ENCODE results near the gene ERAP2. TPM values are rescaled to one million over a fixed set of nuclear protein-coding genes. Genes with fewer than 3 reads are reported as not detected.

ERAP2 gene
- total RNA-seq, 1 donor, result 77.3 TPM

GRCh38 chr5:96942911-96943310 is 66.6 kb downstream of the ERAP2 start:
- Histone ChIP-seq H3K27me3 (ENCODE audit: insufficient read depth, low read length) (no peaks in the 10 kb centered on the region), H3K4me3 (ENCODE audit: low read length) (no peak overlapping the region), H3K4me1 (ENCODE audit: insufficient read depth, low read length) (peaks cover 52% of the 10 kb centered on the region), H3K9me3 (ENCODE audit: low read depth, low read length) (no peaks in the 10 kb centered on the region)

- H3K4me1 ChIP-seq (ENCODE audit: insufficient read depth, low read length), result peaks cover 45% of the 10 kb centered on the region
- no peaks in the 10 kb centered on the region for H3K9me3 ChIP-seq (ENCODE audit: low read depth, low read length)
- H3K4me3 ChIP-seq (ENCODE audit: low read length), result no peak overlapping the region
- H3K27me3 ChIP-seq (ENCODE audit: insufficient read depth, low read length), result no peaks in the 10 kb centered on the region
Measured at GRCh38 chr5:96943799-96944198, 67.5 kb downstream of the ERAP2 start.

GRCh38 chr5:96945144-96945897 is 69.0 kb downstream of the ERAP2 start:
- no peaks in the 10 kb centered on the region for H3K27me3 ChIP-seq (ENCODE audit: insufficient read depth, low read length)
- no peaks in the 10 kb centered on the region for H3K9me3 ChIP-seq (ENCODE audit: low read depth, low read length)
- peaks cover 51% of the 10 kb centered on the region for H3K4me1 ChIP-seq (ENCODE audit: insufficient read depth, low read length)
- H3K4me3 ChIP-seq (ENCODE audit: low read length), result no peak overlapping the region

GRCh38 chr5:96946381-96946780 is 70.1 kb downstream of the ERAP2 start:
- no peaks in the 10 kb centered on the region for H3K9me3 ChIP-seq (ENCODE audit: low read depth, low read length)
- H3K27me3 ChIP-seq (ENCODE audit: insufficient read depth, low read length), result no peaks in the 10 kb centered on the region
- no peak overlapping the region for H3K4me3 ChIP-seq (ENCODE audit: low read length)
- peaks cover 43% of the 10 kb centered on the region for H3K4me1 ChIP-seq (ENCODE audit: insufficient read depth, low read length)

- Histone ChIP-seq H3K9me3 (ENCODE audit: low read depth, low read length) (no peaks in the 10 kb centered on the region), H3K4me3 (ENCODE audit: low read length) (no peak overlapping the region), H3K27me3 (ENCODE audit: insufficient read depth, low read length) (no peaks in the 10 kb centered on the region), H3K4me1 (ENCODE audit: insufficient read depth, low read length) (peaks cover 26% of the 10 kb centered on the region)
Measured at GRCh38 chr5:96952118-96952750, 75.9 kb downstream of the ERAP2 start.

GRCh38 chr5:96952974-96953730 is 76.9 kb downstream of the ERAP2 start:
- H3K4me3 ChIP-seq (ENCODE audit: low read length), result no peak overlapping the region
- H3K9me3 ChIP-seq (ENCODE audit: low read depth, low read length), result no peaks in the 10 kb centered on the region
- peaks cover 35% of the 10 kb centered on the region for H3K4me1 ChIP-seq (ENCODE audit: insufficient read depth, low read length)
- H3K27me3 ChIP-seq (ENCODE audit: insufficient read depth, low read length), result no peaks in the 10 kb centered on the region

- no peaks in the 10 kb centered on the region for H3K27me3 ChIP-seq (ENCODE audit: insufficient read depth, low read length)
- no peaks in the 10 kb centered on the region for H3K9me3 ChIP-seq (ENCODE audit: low read depth, low read length)
- no peak overlapping the region for H3K4me3 ChIP-seq (ENCODE audit: low read length)
- peaks cover 59% of the 10 kb centered on the region for H3K4me1 ChIP-seq (ENCODE audit: insufficient read depth, low read length)
Measured at GRCh38 chr5:96957254-96958049, 81.2 kb downstream of the ERAP2 start.

- H3K4me1 ChIP-seq (ENCODE audit: insufficient read depth, low read length), result peaks cover 67% of the 10 kb centered on the region
Measured at GRCh38 chr5:96958977-96959376, 82.7 kb downstream of the ERAP2 start.

GRCh38 chr5:96961053-96961452 is 84.8 kb downstream of the ERAP2 start:
- Histone ChIP-seq H3K4me3 (ENCODE audit: low read length) (no peak overlapping the region), H3K9me3 (ENCODE audit: low read depth, low read length) (no peaks in the 10 kb centered on the region), H3K4me1 (ENCODE audit: insufficient read depth, low read length) (peaks cover 62% of the 10 kb centered on the region), H3K27me3 (ENCODE audit: insufficient read depth, low read length) (no peaks in the 10 kb centered on the region)

More at GRCh38 chr5:96958977-96959376, 82.7 kb downstream of the ERAP2 start:
- no peaks in the 10 kb centered on the region for H3K27me3 ChIP-seq (ENCODE audit: insufficient read depth, low read length)
- no peak overlapping the region for H3K4me3 ChIP-seq (ENCODE audit: low read length)
- H3K9me3 ChIP-seq (ENCODE audit: low read depth, low read length), result no peaks in the 10 kb centered on the region

- Histone ChIP-seq H3K27me3 (ENCODE audit: insufficient read depth, low read length) (no peaks in the 10 kb centered on the region), H3K4me3 (ENCODE audit: low read length) (no peak overlapping the region), H3K4me1 (ENCODE audit: insufficient read depth, low read length) (peaks cover 56% of the 10 kb centered on the region), H3K9me3 (ENCODE audit: low read depth, low read length) (no peaks in the 10 kb centered on the region)
Measured at GRCh38 chr5:96962540-96962991, 86.3 kb downstream of the ERAP2 start.

- Histone ChIP-seq H3K27me3 (ENCODE audit: insufficient read depth, low read length) (no peaks in the 10 kb centered on the region), H3K4me1 (ENCODE audit: insufficient read depth, low read length) (peaks cover 49% of the 10 kb centered on the region), H3K9me3 (ENCODE audit: low read depth, low read length) (no peaks in the 10 kb centered on the region), H3K4me3 (ENCODE audit: low read length) (no peak overlapping the region)
Measured at GRCh38 chr5:96963267-96963666, 87.0 kb downstream of the ERAP2 start.

GRCh38 chr5:96966801-96967200 is 90.5 kb downstream of the ERAP2 start:
- no peaks in the 10 kb centered on the region for H3K9me3 ChIP-seq (ENCODE audit: low read depth, low read length)
- no peak overlapping the region for H3K4me3 ChIP-seq (ENCODE audit: low read length)
- peaks cover 34% of the 10 kb centered on the region for H3K4me1 ChIP-seq (ENCODE audit: insufficient read depth, low read length)
- H3K27me3 ChIP-seq (ENCODE audit: insufficient read depth, low read length), result no peaks in the 10 kb centered on the region

- peaks cover 32% of the 10 kb centered on the region for H3K4me1 ChIP-seq (ENCODE audit: insufficient read depth, low read length)
- H3K9me3 ChIP-seq (ENCODE audit: low read depth, low read length), result no peaks in the 10 kb centered on the region
- H3K4me3 ChIP-seq (ENCODE audit: low read length), result no peak overlapping the region
- no peaks in the 10 kb centered on the region for H3K27me3 ChIP-seq (ENCODE audit: insufficient read depth, low read length)
Measured at GRCh38 chr5:96967400-96967799, 91.1 kb downstream of the ERAP2 start.

- Histone ChIP-seq H3K4me3 (ENCODE audit: low read length) (no peak overlapping the region), H3K9me3 (ENCODE audit: low read depth, low read length) (no peaks in the 10 kb centered on the region), H3K4me1 (ENCODE audit: insufficient read depth, low read length) (peaks cover 32% of the 10 kb centered on the region), H3K27me3 (ENCODE audit: insufficient read depth, low read length) (no peaks in the 10 kb centered on the region)
Measured at GRCh38 chr5:96968074-96968473, 91.8 kb downstream of the ERAP2 start.

Measured in mononuclear cell (primary cell).